Upper lobe of left lung (tissue), 6 donors: ENCODE results near the gene ADPGK. TPM values are rescaled to one million over a fixed set of nuclear protein-coding genes. Genes with fewer than 3 reads are reported as not detected.
A peak's percentile ranks its signal among the peaks of the same experiment; 100 is the strongest.
"Not testable (repeated sequence)": the region's sequence is repeated elsewhere in the genome, so short reads cannot be mapped to it uniquely, and the experiment has no call there.

Source experiments
- ATAC-seq, 2 donors: fragments of 200-7000 bp; cut with Tn5 transposase; one replicate each; pipeline ENCODE4 v1.9.1; 2022; ENCODE audit warnings: mild to moderate bottlenecking in 2 of 2, moderate library complexity in 2 of 2; ENCODE audit not compliant: low FRiP score in 2 of 2
- DNase-seq, 2 donors: peaks; one replicate each; pipeline ENCODE4 v3.0.0-alpha.2; 2019 to 2020
- H3K27ac ChIP-seq, 4 donors: fragments of 200-600 bp; sonication (generic); one replicate each; pipeline ENCODE4 v1.5.1; 2016 to 2019
- H3K27me3 ChIP-seq, 4 donors: fragments of 200-600 bp; sonication (generic); one replicate each; pipeline ENCODE4 v1.5.1; 2017 to 2019
- H3K36me3 ChIP-seq, 4 donors: fragments of 200-600 bp; sonication (generic); one replicate each; pipeline ENCODE4 v1.5.1; 2016 to 2019
- H3K4me1 ChIP-seq, 4 donors: fragments of 200-600 bp; sonication (generic); one replicate each; pipeline ENCODE4 v1.5.1; 2018 to 2019
- H3K4me3 ChIP-seq, 4 donors: fragments of 200-600 bp; sonication (generic); one replicate each; pipeline ENCODE4 v1.5.1; 2017 to 2019; ENCODE audit warnings: mild to moderate bottlenecking in 2 of 4, moderate library complexity in 1 of 4
- H3K9me3 ChIP-seq, 4 donors: fragments of 200-600 bp; sonication (generic); one replicate each; pipeline ENCODE4 v1.5.1; 2018 to 2019
- EP300 ChIP-seq, 4 donors: sonication (generic); formaldehyde crosslinking; IDR thresholded peaks; one replicate each; pipeline ENCODE4 v1.5.1; 2017; ENCODE audit warnings: antibody characterized with exemption in 4 of 4, control low read depth in 2 of 4
- POLR2A ChIP-seq, 4 donors: fragments of 450-650 bp; IDR thresholded peaks; one replicate each; pipeline ENCODE4 v1.5.1; 2016 to 2017; ENCODE audit warnings: antibody characterized with exemption in 4 of 4, mild to moderate bottlenecking in 2 of 4
- POLR2AphosphoS5 ChIP-seq, 2 donors: sonication (generic); formaldehyde crosslinking; IDR thresholded peaks; one replicate each; pipeline ENCODE4 v1.5.1; 2017; ENCODE audit warnings: antibody characterized with exemption in 2 of 2
- WGBS, 2 donors: methylation state at CpG; one replicate each; pipeline ENCODE4 v1.1.5; 2017 to 2018; 5-methylcytosine and 5-hydroxymethylcytosine counted together
- total RNA-seq, 6 donors: library from RNA; depleted of rRNA in 4 of 6; stranded (reverse); fragments of >200 nt in 4 of 6; gene quantifications; one replicate each; pipeline versions ENCODE4 v1.1.0 to v1.2.1, GENCODE V29; 2016 to 2021
- TF ChIP-seq, protein P1 (sequence below), 6 experiments: fragments of 450-650 bp in 4 of 6; fragments of 200-600 bp in 2 of 6; sonication (generic) in 2 of 6; IDR thresholded peaks; one replicate each; pipeline ENCODE4 v1.5.1; 2016 to 2019; ENCODE audit warnings: antibody characterized with exemption in 6 of 6
- donor health status: DM: no; HTN: no; CAD: no; lungs with moderate emphysema.
- donor health status: DM: no; HTN: yes; CAD: no; lungs with severe emphysema.

The ADPGK gene
- total RNA-seq, 6 donors from 2014 or later, result 71.5 to 211 (median 98.1) TPM

DNA sequence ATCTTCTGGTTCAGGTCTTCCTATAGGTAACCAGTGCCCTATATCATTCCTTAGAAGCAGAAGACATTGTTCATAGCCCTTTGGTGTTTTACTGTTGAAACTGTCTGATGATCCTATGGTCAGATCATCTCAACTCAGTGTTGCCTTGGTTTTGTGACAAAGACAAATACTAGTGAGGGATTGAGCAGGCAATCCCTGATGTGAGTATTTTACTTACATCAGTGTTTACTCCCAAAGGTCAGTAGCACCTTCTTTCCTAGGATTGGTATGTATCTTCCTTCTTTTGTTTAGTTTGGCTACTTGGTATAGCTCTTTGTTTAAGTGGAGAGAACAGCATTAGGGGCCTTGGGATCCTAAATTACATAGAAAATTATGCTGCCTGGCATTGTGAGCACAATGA, 56.4 kb downstream of the ADPGK start:
- ATAC-seq (no peak), DNase-seq (no peak)
- H3K4me1 ChIP-seq, result no peaks in the 10 kb centered on the region

DNA sequence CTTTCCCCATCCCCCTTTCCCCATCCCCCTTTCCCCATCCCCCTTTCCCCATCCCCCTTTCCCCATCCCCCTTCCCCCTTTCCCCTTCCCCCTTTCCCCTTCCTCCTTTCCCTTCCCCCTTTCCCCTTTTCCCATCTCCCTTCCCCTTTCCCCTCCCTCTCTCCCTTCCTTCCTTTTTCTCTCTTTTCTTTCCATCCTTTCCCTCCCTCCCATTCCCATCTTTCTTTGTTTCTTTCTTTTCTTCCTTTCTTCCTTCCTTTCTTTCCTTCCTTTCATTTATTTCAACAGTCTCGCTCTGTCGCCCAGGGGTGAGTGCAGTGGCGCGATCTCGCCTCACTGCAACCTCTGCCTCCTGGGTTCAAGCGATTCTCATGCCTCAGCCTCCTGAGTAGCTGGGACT, 57.7 kb downstream of the ADPGK start:
- H3K36me3 ChIP-seq, result peaks cover 0 to 20% (median 0%) of the 10 kb centered on the region in 4 donors
- not testable (repeated sequence) for ATAC-seq, H3K27ac ChIP-seq, H3K4me1 ChIP-seq, H3K4me3 ChIP-seq, H3K27me3 ChIP-seq, H3K9me3 ChIP-seq
- DNase-seq, result peak in 1 of 2 donors; percentile 9
- WGBS, 2 donors, result 95 to 98% methylated on average over 6 of the region's 6 CpGs

More for the DNA sequence above, 56.4 kb downstream of the ADPGK start:
- TF ChIP-seq POLR2AphosphoS5 (IDR thresholded peaks at IDR 0.05), result no peak
- no peak for TF ChIP-seq POLR2A (IDR thresholded peaks at IDR 0.05)
- TF ChIP-seq EP300 (IDR thresholded peaks at IDR 0.05), result no peak
- TF ChIP-seq, protein P1, sequence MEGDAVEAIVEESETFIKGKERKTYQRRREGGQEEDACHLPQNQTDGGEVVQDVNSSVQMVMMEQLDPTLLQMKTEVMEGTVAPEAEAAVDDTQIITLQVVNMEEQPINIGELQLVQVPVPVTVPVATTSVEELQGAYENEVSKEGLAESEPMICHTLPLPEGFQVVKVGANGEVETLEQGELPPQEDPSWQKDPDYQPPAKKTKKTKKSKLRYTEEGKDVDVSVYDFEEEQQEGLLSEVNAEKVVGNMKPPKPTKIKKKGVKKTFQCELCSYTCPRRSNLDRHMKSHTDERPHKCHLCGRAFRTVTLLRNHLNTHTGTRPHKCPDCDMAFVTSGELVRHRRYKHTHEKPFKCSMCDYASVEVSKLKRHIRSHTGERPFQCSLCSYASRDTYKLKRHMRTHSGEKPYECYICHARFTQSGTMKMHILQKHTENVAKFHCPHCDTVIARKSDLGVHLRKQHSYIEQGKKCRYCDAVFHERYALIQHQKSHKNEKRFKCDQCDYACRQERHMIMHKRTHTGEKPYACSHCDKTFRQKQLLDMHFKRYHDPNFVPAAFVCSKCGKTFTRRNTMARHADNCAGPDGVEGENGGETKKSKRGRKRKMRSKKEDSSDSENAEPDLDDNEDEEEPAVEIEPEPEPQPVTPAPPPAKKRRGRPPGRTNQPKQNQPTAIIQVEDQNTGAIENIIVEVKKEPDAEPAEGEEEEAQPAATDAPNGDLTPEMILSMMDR (IDR thresholded peaks at IDR 0.05), result no peak
- Histone ChIP-seq H3K9me3 (no peaks in the 10 kb centered on the region), H3K27ac (no peak overlapping the region), H3K4me3 (no peak overlapping the region), H3K27me3 (no peaks in the 10 kb centered on the region), H3K36me3 (peaks cover 3 to 33% (median 7%) of the 10 kb centered on the region in 4 donors)

- no peak for ATAC-seq
Measured at GRCh38 chr15:72725446-72725845, 58.1 kb downstream of the ADPGK start.

DNA sequence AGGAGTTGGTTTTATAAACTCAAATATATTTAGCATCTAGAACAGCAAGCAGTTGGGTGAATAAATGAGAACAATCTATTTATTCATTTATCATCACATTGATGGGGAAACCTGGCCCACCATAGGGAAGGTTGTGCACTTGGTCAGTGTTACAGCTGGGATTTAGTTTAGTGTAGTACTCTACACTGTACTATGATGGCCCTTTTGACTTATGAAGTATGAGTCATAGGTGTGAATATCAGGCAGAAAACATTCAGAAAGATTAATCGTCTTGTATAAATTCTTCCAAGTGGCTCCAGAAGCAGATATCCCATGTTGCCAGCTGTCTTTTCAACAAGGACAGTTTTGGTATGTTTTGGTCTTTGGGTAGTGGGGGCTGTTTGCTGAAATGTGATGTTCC, 59.5 kb downstream of the ADPGK start:
- H3K9me3 ChIP-seq, result no peaks in the 10 kb centered on the region
- no peaks in the 10 kb centered on the region for H3K4me1 ChIP-seq
- TF ChIP-seq, protein P1 (IDR thresholded peaks at IDR 0.05), result no peak
- TF ChIP-seq POLR2AphosphoS5 (IDR thresholded peaks at IDR 0.05), result no peak
- no peak for TF ChIP-seq POLR2A (IDR thresholded peaks at IDR 0.05)
- no peak for TF ChIP-seq EP300 (IDR thresholded peaks at IDR 0.05)
- peaks cover 0 to 12% (median under 1%) of the 10 kb centered on the region in 4 donors for H3K36me3 ChIP-seq
- ATAC-seq (no peak), DNase-seq (no peak)
- WGBS, 2 donors, result 86 to 89% methylated on average over 1 of the region's 1 CpG
- no peak overlapping the region for H3K27ac ChIP-seq
- H3K4me3 ChIP-seq, result no peak overlapping the region
- no peaks in the 10 kb centered on the region for H3K27me3 ChIP-seq

More at GRCh38 chr15:72725446-72725845, 58.1 kb downstream of the ADPGK start:
- TF ChIP-seq EP300 (IDR thresholded peaks at IDR 0.05) (no peak), POLR2A (IDR thresholded peaks at IDR 0.05) (no peak), POLR2AphosphoS5 (IDR thresholded peaks at IDR 0.05) (no peak)
- TF ChIP-seq, protein P1 (IDR thresholded peaks at IDR 0.05), result no peak
- no peak for DNase-seq
- no peak overlapping the region for H3K4me3 ChIP-seq
- H3K27ac ChIP-seq, result no peak overlapping the region
- H3K9me3 ChIP-seq, result no peaks in the 10 kb centered on the region
- no peaks in the 10 kb centered on the region for H3K4me1 ChIP-seq
- peaks cover 0 to 16% (median 0%) of the 10 kb centered on the region in 4 donors for H3K36me3 ChIP-seq
- 65 to 83% methylated on average over 3 of the region's 3 CpGs for WGBS, 2 donors
- H3K27me3 ChIP-seq, result no peaks in the 10 kb centered on the region

DNA sequence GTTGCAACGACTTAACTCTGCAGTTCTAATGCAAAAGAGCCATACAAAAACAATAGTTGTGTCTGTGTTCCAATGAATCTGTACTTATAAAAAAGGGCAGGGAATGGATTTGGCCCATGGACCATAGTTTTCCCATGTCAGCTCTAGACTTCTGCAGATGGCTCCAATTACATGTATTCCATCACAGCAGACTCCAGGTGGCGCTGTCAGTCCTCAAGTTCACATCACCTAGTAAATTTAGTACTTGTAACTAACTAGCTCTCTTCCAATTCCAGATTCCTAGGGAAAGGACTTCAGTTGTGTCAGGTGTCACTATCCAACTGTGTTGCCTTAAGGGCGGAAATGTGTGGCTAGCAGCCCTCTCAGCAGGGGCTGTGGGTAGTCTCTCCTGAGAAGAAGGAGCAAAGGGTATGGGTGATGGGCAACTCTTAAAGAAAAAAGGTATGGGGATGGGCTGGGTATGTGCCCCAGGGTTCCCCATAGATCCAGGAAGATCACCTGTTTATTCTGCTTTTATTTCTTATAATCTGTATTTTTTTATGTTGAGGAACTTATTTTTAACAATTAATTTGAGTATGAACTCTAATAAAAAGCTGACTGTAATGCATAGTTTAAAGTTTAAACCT, 61.4 kb downstream of the ADPGK start:
- H3K27ac ChIP-seq, result no peak overlapping the region
- TF ChIP-seq POLR2AphosphoS5 (IDR thresholded peaks at IDR 0.05) (no peak), EP300 (IDR thresholded peaks at IDR 0.05) (no peak)
- TF ChIP-seq, protein P1 (IDR thresholded peaks at IDR 0.05), result peak in 5 of 6 experiments; percentile 34 to 61 (median 58)
- H3K4me3 ChIP-seq, result no peak overlapping the region
- peak in 1 of 2 donors; percentile 60 for DNase-seq
- no peaks in the 10 kb centered on the region for H3K9me3 ChIP-seq
- ATAC-seq, result peak in 1 of 2 donors; percentile 68
- H3K4me1 ChIP-seq, result no peaks in the 10 kb centered on the region
- WGBS, 2 donors, result 43 to 44% methylated on average over 3 of the region's 3 CpGs
- no peaks in the 10 kb centered on the region for H3K27me3 ChIP-seq
- H3K36me3 ChIP-seq, result peaks cover 0 to 19% (median 6%) of the 10 kb centered on the region in 4 donors

DNA sequence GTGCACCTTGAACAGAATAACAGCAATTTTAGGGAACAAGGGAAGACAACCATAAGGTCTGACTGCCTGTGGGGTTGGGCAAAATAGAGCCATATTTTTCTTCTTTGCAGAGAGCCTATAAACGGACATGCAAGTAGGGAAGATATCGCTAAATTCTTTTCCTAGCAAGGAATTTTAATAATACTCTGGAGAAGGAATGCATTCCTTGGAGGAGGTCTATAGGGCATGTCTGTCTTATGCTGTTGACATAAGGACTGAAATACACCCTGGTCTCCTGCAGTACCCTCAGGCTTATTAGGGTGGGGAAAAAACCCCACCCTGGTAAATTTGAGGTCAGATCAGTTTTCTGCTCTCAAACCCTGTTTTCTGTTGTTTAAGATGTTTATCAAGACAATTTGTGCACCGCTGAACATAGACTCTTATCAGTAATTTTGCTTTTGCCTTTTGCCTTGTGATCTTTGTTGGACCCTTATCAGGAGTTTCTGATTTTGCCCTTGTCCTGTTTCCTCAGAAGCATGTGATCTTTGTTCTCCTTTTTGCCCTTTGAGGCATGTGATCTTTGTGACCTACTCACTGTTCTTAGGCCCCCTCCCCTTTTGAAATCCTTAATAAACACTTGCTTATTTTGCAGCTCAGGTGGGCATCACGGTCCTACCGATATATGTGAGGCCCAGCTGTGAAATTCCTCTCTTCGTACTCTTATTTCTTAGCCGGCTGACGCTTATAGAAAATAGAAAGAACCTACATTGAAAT, 74.8 kb downstream of the ADPGK start:
- H3K27me3 ChIP-seq, H3K4me3 ChIP-seq, DNase-seq, H3K27ac ChIP-seq, ATAC-seq, H3K4me1 ChIP-seq, H3K9me3 ChIP-seq: not testable (repeated sequence)
- peaks cover 0 to 22% (median 12%) of the 10 kb centered on the region in 4 donors for H3K36me3 ChIP-seq
- WGBS, 2 donors, result 89 to 91% methylated on average over 8 of the region's 8 CpGs
